Measurements from ENCODE around the gene HSPB7.

DNA sequence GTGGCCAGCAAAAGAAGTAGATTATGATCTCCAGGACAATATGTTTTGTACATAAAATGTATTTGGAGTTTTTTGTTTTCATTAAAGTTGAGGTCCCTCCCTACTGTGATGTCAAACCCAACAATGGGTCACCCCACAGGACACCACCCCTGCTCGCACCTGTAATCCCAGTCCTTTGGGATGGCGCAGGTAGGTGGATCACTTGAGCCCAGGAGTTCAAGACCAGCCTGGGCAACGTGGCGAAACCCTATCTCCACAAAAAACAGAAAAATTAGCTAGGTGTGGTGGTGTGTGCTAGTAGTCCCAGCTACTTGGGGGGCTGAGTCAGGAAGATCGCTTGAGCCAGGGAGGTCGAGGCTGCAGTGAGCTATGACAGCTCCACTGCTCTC lies 50.9 kb downstream of the HSPB7 start:
- TF ChIP-seq BRCA1 (IDR thresholded peaks at IDR 0.05; ENCODE audit: low read depth, low read length), result no peak
- TF ChIP-seq KDM1A (IDR thresholded peaks at IDR 0.05; ENCODE audit: borderline replicate concordance, low read length), result no peak
- no peak for TF ChIP-seq POLR2A (IDR thresholded peaks at IDR 0.05; ENCODE audit: control extremely low read depth in 1 of 2, low read depth in 2 of 2, low read length in 2 of 2)
- TF ChIP-seq SIX5 (IDR thresholded peaks at IDR 0.05; ENCODE audit: low read depth, low read length), result no peak
- TF ChIP-seq SUZ12 (IDR thresholded peaks at IDR 0.05; ENCODE audit: low read length), result no peak
- no peak for TF ChIP-seq ZNF274 (IDR thresholded peaks at IDR 0.05; ENCODE audit: borderline replicate concordance, extremely low read depth, low read length)
- TF ChIP-seq, protein P1, sequence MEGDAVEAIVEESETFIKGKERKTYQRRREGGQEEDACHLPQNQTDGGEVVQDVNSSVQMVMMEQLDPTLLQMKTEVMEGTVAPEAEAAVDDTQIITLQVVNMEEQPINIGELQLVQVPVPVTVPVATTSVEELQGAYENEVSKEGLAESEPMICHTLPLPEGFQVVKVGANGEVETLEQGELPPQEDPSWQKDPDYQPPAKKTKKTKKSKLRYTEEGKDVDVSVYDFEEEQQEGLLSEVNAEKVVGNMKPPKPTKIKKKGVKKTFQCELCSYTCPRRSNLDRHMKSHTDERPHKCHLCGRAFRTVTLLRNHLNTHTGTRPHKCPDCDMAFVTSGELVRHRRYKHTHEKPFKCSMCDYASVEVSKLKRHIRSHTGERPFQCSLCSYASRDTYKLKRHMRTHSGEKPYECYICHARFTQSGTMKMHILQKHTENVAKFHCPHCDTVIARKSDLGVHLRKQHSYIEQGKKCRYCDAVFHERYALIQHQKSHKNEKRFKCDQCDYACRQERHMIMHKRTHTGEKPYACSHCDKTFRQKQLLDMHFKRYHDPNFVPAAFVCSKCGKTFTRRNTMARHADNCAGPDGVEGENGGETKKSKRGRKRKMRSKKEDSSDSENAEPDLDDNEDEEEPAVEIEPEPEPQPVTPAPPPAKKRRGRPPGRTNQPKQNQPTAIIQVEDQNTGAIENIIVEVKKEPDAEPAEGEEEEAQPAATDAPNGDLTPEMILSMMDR (IDR thresholded peaks at IDR 0.05; ENCODE audit: control extremely low read depth in 1 of 3, insufficient read depth in 1 of 3, low read depth in 1 of 3, low read length in 3 of 3), result no peak
- no peak for TF ChIP-seq RFX5 (IDR thresholded peaks at IDR 0.05; ENCODE audit: borderline replicate concordance, low read depth, low read length)
